DMS53 (cell line): ENCODE data around the gene ARHGEF7.

Experiments
- DNase-seq: peaks from one replicate; lab custom pipeline; 2025; lab: John Stamatoyannopoulos, UW

Gene ARHGEF7

DNA sequence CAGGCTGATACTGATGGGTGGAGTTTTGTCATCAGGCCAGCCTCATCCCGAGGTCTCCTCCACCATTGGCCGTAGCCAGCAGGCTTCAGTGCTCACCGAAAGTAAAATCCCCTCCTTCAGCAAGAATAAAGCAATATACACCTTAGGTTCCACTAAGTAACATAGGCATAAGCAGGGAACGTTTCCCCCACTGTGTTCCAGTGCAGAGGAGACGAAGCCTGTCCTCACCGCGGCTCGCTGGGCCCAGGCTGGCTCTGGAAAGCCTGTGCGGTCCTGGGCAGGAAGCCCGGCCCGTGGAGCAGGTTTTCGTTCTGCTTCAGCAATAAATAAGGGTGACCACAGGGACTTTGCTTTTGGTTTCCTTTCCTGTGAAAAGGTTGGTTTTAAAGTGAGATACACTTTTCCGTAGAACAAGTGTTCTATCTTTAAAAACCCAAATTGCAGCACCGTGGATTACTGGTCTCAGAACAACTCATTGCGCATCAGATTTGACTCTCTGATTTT, 189.0 kb downstream of the ARHGEF7 start:
- DNase-seq = no peak

DNA sequence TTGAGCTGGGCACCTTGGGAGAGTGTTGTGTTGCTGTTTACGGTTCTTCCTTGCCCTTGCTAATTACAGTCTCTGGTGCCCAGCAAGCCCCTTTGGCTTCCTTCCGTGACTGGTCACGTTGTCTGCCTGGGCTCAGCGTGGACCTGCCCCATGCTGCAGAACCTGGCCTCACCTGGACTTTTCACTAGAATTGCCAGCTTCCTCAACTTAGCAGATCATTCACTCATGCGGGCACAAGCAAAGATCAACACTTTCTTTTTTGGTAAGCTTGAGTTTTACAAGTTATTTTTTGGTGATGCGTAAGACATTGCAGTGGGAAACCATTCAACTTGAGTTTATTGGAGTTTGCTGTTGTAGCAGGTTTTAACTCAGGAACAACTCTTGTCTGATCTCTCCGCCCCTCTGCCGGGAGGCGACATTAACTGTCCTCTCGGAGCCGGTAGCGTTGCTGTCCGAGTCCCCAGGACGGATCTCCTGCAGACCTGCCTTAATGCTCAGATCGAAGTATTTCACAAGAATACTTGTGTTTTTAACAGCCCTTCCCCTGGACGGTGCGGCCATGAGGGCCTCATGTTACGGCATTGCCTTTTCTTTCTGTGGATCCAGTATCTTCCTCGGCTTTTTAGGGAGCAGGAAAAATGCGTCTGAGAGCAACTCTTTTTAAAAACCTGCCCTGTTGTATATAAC, 189.6 kb downstream of the ARHGEF7 start:
- no peak for DNase-seq

DNA sequence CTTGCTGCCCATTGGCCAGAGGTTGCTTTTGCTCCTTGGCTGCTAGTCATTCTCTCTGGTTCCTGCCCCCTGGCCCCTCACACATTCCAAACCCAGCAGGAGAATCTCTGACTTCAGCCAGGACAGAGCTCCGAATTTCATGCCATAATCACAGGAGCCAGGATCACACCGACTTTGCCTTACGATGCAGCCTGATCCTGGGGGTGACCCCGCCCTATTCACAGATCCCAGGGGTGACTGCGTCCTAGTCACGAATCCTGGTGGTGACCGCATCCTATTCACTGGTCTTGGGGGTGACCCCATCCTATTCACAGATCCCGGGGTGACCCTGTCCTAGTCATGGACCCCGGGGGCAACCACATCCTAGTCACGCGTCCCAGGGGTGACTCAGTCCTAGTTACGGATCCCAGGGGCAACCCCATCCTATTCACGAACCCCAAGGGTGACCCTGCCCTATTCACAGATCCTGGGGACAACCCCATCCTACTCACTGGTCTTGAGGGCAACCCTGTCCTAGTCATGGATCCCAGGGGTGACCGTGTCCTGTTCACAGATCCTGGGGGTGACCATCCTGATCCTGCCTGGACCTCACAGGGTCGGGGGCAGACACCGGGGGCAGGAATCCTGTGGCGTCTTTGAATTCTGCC, 198.0 kb downstream of the ARHGEF7 start:
- no peak for DNase-seq

DNA sequence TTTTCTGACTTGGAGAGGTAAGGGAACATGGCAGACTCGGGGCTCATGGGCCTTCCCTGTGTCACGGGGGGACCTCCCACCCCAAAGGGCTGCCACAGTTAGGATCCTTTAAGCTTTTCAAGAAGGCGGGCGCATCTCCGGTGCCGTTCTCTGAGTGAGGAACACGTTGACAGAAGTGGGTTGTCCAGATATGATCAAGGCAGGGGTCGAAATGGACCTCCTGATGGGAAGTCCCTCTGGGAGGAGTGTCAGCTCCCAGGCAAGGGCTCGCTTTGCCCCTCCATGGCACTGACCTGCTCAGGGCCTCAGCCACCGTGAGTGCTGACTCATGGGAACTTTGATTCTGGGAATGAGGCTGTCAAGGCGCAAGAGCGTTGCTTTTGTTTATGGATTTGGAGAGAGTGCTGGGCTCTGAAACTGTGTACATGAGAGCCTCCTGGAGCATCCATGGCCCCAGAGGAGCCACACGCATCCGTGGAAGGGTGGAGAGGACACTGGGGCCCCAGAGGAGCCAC, 198.9 kb downstream of the ARHGEF7 start:
- DNase-seq = no peak

DNA sequence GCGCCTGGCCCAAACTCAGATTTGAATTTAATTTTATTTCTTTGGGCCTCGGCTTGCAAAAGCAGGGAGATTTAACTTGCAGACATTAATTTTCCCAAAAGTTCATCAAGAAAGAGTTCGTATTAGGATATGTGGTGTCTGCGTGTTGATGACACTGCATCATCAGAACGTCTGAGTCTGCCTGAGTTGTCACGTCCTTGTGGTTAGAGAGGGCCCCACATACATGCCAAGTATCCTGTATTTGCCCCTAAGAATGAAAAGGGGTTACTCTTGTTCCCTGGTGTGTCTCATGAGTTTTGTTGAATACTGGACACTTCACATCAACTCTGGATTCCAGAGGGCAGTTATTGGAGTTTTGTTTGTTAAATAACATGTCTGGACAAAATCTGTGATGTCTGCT, 199.7 kb downstream of the ARHGEF7 start:
- no peak for DNase-seq

DNA sequence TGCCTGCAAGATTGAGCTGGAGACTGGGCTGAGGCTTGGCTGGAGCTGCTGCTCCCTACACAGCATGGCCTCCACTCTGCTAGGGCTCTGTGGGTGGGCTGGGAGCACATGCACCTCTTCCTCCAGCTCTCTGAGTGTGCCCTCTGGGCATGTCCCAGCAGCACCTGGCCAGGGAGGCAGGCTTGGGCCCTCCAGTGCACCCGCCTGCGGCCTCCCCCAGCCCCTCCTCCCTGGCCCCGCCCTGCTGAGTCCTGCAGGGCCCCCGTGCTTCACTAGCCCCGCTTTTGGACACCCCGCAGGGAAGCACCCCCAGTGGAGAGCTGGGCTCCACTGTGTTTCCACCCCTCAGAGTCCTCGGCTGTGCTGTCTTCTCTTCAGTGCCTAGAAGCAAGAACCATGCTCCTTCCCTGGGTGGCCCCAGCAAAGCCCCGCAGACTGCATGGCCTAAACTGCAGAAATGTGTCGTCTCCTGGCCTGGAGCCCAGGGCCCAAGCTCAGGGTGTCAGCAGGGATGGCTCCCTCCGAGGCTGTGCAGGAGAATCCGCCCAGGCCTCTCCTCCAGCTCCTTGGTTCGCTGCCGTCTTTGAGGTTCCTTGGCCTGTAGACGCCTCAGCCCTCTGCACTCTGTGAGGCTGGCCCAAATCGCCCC, 200.4 kb downstream of the ARHGEF7 start:
- no peak for DNase-seq

DNA sequence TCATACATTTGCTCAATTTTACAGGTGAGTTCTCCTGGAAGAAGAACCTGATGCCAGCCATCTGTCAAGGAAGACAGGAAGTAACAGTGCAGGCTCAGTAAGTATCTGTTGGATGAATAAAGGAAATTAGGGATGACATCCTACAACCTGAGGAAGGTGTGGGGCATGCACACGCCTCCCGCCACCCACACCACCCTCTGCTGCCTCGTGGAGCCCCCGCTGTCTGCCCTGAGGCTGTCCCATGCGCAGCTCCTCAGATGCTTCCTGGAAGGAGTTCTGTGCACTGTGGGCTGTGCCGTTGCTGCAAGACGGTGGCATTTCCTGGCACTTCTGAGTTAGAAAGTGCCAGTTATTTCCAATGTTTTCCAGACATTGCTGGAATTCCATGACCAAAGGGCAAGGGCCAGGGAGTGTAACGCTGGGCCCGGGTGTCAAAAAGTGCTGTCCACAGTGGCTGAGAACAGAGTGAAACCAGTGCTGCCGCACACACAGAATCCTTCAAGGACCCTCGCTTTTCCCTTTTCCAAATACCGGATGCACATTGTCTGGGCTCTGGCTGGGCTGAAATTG, 201.1 kb downstream of the ARHGEF7 start:
- DNase-seq = no peak

DNA sequence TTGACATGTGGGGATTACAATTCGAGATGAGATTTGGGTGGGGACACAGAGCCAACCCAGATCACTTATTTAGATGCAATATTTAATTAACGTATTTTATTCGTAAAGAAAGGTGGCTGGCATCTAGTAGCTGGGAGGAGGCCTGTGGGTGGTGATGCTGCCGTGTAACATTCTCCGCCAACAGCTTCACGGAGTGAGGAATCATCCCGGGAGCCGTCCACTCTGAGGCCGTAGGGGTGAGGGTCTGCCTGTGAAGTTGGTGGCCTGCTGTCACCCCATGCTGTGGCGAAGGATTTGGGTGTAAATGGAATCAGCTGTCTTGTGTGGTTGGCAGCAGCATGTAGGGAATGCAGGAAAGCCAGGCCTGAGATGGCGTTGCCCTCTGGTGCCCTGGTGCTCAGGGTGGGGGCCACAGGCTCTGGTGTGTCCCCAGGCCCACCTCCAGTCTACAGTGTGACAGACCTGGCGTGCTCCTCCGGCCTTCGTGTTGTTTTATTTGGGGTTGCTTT, 202.0 kb downstream of the ARHGEF7 start:
- no peak for DNase-seq

DNA sequence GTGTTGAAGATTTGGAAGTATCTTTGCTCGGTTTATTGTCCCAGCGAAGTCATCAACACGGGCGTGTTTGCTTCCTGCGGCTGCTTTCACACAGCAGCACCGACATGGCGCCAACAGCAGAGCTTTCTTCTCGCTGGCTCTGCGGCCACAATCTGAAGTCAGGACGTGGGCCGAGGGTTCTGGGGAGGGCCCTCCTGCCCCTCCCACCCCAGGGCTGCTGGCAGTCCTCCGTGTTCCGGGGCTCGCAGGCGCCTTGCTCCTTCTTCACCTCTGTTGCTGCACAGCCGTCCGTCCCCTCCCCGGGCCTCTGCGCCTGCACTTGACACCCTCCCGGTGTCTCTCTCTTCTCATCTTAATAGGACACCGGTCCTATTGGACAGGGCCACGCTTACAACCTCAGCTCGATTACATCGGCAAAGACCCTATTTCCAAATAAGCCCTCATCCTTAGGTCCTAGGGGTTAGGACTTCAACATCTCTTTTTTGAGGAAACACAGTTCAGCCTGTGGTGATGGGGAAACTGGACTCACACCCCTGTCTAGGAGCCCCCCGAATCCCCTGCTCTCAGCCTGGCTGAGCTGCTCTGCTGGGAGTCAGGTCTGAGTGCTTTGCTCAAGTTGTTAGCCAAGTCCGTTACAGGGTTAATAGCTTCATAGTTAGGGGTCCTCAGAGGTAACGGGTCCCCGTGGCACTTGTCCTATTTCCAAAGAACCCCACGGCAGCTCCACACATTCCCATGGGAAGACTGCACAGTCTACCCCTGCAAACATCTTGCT, 202.6 kb downstream of the ARHGEF7 start:
- no peak for DNase-seq

DNA sequence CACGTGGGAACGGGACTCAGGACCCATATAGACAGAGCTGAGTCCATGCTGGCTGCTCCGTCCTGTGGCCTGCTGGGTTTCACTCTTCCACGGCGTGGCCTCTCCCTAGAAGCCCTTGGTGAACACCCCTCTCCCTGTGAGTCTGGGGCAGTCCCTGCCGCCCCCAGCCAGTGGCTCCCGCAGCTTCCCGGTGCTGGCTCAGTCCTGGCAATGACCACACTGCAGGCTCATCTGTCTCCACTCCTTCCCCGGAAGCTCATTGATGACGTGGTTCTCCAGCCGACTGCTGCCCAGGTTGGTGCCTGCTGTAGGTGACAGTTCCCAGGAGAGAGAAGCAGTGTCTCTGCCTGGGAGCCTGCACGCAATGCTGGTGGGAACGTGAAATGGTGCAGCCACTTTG, 203.3 kb downstream of the ARHGEF7 start:
- no peak for DNase-seq

DNA sequence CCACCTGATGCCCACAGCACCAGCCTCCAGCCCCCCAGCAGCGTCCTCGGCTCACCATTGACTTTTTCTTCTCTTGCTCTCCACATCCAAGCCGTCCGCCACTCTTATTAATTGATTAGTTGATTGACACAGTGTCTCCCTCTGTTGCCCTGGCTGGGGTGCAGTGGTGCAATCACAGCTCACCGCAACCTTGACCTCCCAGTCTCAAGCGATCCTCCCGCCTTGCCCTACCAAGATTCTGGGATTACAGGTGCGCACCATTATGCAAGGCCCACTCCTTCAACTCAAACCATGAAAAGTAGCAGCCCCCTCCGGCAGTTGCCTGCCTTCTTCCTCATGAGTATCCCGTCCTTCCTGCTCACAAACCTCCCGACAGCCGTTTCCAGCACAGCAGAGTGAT, 204.4 kb downstream of the ARHGEF7 start:
- no peak for DNase-seq

DNA sequence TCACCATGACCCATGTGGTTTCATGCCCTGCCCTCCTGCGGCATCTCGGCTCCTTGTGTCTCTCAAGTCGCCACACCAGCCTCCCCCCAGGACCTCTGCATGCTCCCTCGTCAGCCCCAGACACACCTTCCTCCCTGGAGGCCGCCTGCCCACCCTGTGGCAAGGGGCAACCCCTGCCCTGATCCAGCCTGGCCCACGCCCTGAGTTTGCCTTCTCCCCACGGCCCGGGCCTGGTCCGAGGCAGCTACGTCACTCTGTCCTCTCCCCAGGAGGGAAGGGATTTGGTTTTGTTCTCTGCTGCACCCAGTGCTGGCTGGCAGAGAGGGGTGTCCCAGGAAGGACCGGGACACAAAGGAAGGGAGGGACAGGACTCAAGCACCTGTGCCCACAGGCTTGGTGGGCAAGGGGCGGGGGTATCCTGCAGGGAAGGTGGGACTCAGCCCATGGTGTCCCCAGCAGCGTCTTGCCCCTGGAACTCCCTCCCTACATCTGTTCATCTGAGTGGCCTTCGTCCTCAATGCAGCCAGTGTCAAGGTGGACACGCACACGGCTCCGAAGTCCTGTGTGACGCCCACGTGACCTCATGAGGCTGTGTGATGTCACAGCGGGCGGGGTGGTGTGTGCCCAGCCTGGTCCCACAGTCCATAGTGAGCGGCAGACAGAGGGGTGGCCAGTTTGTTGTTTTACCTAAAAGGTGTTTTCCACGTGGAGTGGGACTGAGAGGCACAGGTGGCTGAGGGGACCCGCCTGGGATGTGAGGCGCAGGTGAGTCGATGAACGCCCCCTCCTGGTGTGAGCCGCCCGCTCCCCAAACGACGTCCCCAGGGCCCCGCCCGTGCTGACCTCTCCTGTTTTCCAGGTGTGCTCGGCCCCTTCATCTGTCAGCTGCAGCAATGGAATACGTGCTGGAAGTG, 205.1 kb downstream of the ARHGEF7 start, which contains the start of gene TEX29:
TSS of gene TEX29 (plus strand) at position 645 of the 914 bp plus-strand sequence. CDS start at position 894, 249 bp downstream.
- DNase-seq = peak; percentile 8

DNA sequence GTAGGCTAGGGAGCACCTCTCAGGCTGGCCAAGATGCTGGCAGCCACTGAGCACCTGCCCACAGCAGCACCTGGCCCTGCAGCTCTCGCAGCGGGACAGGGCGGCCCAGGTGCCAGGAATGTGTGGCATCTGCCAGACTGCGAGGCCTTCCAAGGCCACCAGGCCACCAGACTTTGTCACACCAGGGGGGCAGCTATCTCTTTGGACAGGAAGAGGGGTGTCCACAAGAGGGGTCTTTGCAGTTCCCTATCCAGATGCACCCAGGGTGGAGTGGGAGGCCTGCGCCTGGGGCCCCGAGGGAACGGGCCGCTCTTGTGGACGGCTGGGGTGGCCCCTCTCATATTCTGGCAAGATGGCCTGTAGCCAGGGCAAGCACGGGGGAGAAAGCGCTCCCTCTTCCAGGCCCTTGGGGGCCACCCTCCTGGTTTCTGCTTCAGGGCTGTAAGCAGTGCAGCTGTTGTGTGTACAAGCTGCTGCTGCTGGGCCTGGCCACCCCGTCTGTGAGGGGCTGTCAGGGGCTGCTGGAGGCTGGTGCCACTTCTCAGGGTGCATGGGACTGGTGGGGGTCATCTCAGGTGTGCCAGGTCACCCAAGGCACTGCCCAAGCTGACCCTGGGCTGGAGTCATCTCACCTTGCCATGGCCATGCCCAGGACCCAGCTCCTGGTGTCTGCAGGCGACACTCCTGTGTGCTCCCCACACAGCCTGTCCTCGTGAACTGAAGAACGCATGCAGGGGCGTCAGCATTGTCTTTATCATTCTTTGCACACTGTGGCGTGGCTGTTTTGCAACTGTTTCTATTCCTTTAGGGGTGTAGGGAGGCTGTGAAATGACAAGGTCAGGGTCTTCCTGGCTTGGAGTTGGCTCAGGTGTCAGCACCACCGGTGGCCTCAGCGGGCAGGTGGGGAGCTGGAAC, 207.1 kb downstream of the ARHGEF7 start:
- DNase-seq = no peak

DNA sequence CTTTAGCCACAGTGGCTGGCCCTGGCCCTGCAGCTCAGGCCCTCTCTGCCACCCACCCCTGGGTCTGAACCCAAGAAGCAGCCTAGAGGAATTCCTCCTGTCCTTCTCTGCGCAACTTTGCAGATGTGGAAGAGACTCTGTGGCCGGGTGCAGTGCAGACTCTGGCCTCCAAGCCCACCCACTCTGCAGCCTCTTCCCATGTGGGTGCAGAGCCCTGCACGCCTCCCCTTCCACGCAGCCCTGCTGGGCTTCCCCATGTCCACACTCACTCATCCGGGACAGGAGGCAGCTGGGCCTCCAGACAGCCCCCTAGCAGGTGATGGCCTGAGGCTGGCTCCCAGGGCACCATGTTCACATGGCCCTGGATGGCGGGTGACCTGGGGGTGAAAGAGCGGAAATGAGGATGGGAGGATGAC, 207.8 kb downstream of the ARHGEF7 start:
- no peak for DNase-seq

DNA sequence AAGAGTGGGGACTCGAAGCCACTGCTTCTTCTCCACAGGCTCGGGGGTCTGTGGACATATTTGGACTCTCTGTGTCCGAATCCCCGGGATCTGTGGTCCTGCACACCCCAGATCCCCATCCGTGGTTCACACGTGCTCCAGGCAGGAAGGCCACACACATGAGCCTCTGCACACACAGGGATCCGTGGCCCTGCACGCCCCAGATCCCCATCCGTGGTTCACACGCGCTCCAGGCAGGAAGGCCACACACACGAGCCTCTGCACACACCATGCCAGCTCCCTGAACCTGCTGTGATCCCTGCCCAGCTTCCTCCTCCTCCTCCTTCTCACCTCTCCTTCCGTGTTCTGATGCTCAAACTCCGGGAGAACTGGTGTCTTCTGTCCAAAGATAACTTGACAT, 208.4 kb downstream of the ARHGEF7 start:
- DNase-seq = no peak

DNA sequence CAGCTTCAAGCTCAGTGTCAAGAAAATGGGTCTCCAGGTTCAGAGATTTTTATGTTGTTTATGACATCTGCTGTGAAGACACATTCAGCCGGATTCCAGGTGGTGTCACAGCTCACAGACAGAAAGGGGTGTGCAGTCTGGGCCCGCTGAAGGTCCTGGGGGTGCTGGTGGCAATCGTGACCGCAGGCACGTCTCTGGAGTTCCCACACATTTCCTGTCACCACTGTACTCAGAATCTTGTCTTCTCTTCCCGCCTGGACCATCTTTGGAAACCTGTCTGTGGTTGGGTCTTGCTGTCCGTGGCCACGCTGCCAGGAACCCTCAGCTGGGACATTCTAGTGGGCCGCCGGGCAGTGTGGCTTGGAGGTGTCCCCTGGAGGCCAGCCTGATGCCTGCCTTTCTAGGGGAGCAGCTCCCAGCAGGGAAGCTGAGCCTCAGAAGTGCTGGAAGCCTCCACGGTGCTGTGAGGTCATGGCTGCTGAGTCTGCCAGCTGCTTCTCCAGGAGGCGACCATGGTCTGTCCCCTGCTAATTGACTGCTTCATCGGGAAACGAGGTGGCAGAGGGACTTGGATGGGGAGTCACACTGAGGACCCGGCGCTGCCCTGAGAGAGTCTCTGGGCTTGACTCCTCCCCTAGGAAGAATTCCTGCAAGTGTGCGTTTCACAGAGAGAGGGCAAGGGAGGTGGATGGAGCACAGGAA, 209.0 kb downstream of the ARHGEF7 start:
- no peak for DNase-seq

DNA sequence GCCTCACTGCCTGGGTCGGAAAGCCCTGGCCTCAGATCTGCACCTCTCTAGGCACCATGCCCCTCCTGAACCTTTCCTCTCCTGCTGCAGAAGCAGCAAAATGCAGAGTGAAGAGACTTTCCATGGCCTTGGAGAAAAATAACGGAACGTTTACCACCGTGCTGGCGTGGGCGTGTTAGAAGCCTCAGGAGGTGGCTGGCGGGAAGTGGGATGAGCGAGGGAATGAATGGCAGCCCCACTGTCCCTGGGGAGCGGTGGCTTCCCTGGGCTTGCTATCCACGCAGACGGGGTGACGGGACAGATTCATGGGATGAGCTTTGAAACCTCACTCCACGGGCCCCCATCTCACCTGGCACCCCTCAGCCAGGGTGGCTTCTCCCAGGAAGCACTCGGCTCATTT, 209.6 kb downstream of the ARHGEF7 start:
- DNase-seq = no peak

DNA sequence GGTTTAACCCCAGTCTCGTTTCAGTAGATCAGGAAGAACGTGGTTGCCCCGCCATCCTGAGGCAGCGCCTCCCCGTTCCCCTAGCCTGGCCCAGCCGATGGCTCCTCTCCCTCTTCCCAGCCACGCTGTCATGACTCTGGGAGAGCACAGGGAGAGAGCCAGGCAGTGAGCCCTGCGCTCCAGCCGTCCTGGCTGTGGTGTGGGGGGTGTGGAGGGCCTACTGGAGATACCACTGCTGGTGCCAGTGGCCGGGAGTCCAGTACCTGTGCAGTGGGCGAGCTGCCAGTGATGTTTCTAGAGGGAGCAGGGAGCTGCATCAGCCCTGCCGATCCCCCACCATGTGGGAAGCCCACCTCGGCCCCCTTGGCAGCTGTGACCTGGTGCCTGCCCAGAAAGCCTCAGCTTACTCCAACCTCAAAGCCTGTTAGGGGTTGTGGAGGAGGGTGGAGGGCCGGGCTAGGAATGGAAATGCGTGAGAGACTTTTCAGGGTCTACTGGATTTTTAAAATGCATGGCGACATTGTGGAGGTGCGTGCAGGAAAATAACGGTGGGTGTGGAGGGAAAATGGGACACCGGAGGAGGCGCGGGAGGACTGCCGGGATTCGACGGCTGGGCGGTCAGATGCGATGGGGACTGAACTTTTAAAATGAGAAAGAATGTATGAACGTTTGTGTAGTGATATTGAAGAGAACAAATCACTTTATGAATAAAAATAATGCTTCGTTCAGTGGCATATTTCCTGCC, 210.2 kb downstream of the ARHGEF7 start:
- no peak for DNase-seq
